Effector CD8-positive, alpha-beta T cell (primary cell): Measurements from ENCODE around the gene MICAL3.

Source experiments
- DNase-seq: peaks from one replicate; lab custom pipeline; 2025; lab: John Stamatoyannopoulos, UW

The MICAL3 gene

DNA sequence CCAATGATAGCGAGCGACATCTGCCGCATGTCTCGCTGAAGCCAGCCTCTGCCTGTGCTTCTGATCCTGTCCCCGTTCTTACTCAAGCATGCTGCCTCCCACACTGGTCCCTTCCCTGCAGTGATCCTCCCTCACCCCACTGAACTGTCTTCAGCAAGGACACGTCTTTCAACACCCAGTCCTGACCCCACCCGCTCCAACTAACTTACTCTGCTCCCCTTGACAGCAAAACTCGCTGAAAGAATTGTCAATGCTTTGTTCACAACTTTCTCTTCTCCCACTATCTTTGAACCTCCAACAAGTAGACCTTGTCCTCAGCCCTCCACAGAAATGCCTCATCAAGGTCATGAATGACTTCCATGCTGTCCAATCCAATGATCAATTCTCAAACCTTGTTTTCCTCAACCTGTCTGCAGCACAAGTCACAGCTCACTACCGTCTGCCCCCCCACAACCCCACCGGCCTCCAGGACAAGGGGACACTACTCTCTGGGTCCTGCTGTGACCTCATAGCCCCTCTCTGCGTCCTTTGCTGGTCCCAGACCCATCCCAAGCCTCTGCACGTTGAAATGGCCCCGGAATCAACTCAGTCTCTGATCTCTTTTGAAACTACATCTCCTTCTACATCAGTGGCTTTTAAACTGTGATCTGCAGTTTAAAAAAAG, 108.0 kb downstream of the MICAL3 start:
- DNase-seq: no peak

DNA sequence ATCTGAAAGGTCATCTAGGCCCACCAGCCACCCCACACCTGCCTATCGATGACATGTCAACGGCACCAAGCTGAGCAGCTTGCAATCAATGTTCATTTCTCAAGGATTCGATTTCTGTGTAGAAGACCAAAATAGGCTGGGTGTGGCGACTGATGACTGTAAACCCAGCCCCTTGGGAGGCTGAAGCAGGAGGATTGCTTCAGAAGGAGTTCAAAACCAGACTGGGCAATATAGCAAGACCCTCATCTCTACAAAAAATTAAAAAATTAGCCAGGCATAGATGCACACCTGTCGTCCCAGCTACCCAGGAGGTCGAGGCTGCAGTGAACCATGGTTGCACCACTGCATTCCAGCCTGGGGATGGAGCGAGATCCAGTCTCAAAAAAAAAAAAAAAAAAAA, 108.7 kb downstream of the MICAL3 start:
- no peak for DNase-seq

DNA sequence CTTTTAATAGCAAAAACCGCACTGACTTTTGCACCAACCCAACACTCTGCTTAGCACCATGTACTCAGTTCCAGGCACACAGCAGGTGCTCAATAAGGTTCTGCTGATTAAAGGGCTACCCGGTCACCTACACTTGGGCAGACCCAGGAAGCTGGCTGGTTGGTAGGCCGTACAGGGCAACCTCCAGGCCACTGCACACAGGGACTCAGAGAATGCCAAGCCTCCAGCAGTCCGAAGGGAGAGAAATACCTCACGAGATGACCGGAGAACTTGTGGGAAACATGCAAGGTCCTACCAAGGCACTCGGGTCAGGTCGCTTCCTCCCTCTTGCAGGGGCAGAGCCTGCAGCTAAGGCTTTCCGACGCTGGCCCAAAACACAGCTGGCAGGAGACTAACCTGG, 109.2 kb downstream of the MICAL3 start:
- no peak for DNase-seq

DNA sequence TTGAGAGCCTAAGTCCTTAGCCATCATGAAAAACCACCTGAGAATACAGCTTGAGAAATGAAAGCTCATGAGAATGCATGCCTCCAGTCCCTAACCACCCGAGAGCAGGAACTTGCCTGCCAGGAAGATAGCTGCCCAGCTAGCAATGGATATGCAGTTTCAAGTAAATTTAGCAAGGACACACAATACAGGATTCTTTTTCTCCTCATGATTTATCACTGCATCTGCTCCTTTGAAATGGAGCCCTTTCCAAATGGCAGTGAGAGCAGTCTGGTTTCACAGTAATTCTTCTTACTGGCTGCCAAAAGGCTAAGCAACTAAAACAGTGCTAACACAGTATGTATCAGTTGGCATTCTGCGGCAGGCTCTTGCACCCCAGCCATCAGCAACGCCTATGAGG, 109.9 kb downstream of the MICAL3 start:
- DNase-seq: no peak

DNA sequence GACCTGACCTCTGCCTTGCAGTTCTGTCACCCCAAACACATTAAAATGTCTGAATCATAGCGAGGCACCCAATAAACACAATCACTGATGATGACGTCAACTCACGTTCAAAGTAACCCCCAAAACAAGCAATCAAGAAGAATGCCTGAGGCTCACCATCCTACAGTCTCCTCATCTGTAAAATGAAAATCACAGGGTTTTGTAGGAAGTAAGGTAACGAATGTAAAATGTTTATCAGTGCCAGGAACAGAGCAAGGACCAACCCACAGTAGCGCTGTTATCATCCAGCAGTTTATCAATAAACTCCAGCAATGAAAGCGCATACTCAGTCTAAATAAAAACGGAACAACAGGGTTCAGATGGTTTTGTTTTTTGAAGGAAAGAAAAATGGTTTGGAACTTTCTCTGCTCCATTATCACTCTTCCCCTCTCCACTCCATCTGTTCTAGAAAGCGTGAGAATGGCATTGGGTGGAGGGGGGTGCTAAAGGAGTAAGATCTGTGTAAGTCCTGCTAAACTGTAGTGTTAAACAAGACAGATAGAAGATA, 110.5 kb downstream of the MICAL3 start:
- DNase-seq: no peak

DNA sequence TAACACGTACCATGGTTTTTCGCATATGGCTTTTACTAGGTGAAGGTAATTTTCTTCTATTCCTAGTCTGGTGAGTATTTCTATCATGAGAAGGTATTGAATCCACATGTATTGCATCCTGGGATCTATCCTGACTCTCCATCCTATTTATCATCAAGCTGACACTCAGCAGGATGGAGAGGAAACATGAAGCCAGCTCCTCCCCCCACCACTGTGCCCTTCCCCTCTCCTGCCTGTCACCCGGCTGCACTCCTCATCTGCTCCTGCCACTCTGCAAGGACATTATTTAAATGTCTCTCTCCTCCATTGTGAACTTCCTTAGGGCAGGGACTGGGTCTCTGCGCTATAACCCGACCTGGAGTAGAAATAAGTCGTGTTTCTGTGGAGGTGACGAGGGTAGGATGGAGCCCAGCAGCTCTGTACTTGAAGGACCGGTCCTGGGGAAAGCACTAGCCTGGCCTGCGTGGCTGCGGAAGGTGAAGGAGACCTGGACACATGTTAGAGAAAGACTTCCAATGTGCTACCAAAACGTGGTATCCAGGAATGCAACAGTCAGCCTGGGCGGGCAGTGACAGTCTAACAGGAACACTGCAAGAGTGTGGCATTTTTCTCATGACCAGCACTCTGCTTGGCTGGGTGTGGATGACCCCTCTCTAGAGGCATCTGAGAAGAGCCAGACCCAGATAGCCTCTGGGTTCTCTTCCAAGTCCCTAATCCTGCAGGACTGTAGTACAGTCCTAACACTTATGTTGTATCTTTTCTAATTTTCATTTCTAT, 111.2 kb downstream of the MICAL3 start:
- no peak for DNase-seq

DNA sequence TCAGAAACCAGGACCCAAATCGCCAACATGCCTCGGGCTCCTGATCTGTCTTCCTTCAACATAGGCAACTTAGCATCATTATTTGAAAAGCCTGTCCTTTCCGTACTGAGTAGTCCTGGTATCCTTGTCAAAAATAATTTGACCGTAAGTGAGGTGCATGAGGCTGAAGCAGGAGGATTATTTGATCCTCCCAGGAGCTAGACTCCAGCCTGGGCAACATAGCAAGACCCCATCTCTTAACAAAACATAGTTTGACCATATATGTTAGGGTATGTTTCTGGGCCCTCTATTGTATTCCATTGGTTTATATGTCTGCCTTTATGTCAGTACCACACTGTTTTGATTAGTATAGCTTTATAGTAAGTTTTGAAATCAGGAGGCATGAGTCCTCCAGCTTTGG, 112.5 kb downstream of the MICAL3 start:
- DNase-seq: no peak

DNA sequence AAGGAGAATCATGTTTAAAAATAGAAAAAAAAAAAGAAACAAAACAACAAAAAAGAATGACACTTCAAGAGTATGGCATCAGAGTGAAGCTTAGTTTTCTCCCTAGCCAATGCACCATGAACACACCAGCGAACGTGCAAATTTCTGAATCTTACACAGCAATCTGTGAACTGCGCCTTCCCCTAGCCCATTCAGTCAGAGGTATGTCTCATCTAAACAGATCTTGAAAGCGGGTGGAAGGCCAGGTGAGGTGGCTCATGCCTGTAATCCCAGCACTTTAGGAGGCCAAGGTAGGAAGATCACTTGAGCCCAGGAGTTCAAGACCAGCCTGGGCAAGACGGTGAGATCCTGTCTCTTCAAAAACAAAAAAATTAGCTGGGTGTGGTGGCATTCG, 113.1 kb downstream of the MICAL3 start:
- no peak for DNase-seq

DNA sequence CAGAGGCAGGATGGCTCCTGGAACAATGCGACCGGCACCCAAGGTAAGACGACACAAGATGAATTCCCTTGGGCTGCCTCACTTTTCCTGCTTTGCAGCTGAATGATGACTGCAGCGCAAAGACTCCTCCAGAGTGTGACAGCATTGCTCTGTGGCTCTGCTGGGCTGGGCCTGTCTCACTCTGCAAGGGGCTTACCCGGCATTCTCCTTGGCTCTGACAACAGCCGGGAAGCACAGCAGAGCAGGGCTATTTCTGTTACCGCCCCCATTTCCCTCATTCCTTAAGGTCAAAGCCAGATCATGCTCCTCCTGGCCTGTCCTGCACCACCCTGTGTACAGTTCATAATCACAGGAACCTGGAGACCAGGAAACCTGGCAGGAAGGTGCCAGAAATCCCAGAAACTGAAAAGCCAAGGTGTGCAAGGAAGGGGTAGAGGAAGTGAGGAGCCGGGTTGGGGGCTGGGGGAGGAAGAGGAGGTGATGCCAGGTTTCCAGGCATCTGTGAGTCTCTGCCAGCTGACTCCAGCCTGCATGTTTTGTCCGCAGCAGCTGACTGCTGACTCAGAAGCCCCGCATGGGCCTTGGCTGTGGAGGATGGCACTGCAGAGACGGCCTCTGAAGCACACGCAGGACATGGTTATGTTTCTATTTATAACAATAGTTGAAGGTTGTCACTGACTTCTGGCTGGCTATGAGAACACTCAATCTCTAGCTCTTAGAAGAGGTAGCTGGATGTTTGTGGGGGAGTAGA, 113.6 kb downstream of the MICAL3 start:
- DNase-seq: no peak

DNA sequence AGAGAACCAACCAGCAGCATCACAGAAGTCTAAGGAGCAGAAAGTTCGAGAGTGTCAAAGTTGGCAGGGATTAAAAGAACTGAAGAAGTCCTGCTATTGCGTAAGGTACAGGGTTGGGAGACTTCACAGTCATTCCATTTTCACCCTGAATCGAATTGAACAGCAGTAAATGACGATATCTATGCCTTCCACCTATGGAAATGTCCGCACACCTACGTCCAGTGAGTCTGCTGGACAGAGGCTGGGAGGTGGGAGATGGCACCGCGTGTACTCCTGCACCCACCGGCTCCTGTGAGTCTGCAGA, 116.7 kb downstream of the MICAL3 start:
- DNase-seq: no peak

DNA sequence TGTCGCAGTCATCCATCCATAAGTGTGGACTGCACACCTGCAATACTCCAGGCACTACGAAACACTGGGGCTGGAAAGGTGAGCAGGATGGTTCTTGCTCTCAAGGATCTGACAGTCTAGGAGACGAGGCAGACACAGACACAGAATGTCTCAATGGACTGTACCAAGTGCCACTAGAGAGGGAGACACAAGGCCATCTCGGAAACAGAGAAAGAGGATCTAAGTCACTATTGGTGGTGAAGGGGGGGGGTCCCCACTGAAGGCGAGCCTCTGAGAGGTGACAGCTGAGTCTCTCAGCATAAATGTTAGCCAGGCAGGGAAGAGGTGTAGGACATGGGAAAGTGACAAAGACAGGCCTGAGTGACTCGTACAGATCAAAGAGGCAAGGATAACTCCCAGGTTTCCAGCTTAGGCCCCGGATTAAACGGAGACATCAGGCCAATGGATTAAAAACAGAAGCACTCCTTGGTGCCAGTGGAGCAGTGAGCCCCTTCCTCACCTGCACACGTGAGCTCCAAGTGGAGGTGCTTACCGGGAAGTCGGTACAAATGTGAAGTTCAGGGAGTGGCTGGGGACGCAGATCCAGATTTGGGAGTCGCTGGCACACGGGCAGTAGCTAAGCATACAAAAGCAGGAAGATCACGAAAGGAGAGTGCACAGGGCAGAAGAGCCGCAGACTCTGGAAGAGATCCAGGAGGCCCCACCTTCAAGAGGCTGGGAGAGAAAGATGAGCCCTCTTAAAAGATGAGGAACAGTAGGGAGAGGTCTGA, 117.2 kb downstream of the MICAL3 start:
- no peak for DNase-seq

DNA sequence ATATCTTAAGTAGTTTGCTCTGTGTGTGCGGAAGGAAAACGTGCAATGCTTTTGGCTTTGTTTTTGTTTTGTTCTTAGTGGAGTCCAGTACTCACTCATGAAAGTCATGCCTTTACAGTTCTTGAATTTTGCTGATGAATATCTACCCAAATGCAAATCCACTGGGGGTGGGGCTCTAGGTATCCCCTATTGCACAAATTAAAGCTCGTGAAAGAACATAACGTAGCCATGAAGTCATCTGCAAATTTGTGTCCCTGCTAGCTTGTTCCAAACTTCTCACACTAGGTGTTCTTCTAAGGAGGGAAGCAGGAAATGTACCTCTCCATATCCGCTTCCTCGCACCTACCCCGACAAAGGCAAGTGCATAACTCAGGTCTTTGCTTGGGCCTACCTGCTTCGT, 118.9 kb downstream of the MICAL3 start:
- DNase-seq: no peak

DNA sequence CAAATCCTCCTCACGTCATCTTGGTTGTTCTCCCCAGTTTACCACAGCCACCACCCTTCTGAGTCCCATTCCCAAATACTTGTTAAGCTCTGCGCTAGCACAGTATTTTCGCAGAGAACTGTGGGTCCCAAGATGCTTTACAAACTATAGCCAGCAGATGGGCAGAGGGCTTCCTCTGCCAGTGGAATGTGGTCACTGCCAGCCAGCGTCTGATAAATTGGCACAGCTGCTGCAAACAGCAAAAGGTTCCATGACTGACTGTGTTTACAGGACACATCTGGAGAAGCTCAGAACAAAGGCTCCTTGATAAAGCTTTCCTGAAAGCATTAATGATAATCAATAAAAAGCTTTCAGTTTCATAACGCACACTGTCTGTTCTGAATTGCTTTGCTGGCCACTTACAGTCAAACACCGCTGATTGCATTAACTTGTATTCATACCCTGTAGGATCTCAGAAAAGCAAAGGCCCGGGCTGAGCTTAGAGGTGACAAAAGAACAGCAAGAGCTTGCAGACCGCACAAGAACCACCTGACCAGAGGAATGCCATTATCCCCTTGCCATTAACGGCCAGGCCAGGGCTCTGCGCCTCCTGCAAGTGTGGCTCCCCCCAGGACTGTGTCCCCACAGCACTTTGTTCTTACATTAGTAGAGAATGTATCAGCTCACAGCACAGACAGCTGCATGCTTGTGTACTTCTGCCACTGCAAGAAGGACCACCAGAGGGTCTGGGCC, 120.6 kb downstream of the MICAL3 start:
- DNase-seq: no peak

DNA sequence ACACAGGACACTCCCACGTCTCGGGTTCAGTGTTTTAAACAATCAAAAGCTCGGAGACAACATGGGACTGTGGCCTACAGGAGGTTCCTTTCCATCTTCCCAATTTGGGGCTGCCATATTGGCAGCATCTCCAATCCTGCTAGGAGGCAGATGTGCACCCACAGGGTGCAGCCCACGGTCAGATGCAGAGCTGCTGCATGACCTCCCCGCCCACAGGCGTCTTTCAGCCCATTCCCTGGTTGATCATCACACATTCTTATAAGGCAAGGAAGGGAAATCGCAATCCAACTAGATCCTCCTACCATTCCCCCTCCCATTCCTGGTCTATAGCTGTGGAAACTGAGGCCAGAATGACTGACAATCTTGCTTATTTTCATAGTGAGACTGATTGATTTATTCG, 121.4 kb downstream of the MICAL3 start:
- no peak for DNase-seq

DNA sequence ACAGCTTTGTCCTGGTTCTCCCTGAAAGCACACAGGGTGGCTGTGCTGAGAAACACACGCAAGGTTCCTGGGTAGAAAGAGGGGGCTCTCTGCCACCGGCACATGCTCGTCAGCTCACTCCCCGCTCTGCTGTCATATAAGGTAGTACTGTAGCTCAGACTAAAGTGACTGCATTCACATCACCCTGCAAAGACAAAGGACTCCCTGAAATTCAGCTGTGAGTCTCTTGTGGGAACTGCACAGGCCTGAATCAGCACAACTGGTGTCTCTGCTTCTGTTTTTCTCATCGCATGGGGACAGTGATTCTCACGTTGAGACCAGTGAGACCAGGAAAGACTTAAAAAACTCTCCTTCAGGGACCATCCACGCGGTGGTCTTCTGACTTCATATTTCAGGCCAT, 126.0 kb downstream of the MICAL3 start:
- DNase-seq: no peak

DNA sequence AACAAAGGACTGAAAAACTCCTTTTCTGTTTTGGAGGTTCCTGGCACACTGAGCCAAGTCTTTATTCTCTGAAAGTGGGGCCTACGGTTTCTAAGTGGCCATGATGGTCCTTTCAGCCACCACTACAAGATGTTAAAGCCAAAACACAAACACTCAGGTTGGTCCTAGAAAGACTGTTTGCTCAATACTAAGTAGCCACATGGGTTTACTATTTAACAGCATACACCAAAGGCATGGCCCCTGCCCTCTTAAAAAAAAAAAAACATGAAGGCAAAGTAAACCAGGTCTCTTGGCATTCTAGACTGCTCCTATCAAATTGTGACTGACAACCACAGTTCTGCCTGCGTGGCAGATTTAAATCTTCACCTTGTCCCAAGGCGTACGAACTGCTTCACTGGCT, 126.5 kb downstream of the MICAL3 start:
- no peak for DNase-seq

DNA sequence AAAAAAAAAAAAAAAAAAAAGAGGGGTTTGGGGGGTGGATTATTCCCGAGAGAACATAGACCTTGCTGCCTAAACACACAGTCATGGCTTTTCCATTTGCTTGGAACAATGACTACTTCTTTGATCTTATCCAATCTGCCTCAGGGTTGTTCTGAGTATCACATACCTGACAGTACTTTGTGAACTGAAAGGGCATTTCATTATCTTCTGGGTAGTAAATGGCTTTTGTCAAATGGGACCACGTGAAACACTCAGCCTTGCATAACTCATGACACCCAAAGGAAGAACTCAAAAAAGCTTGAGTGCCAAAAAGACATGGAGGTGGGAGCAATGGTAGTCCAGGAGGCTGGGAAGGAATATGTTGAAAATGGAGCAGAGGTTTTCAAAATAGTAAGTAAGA, 126.9 kb downstream of the MICAL3 start:
- DNase-seq: no peak

DNA sequence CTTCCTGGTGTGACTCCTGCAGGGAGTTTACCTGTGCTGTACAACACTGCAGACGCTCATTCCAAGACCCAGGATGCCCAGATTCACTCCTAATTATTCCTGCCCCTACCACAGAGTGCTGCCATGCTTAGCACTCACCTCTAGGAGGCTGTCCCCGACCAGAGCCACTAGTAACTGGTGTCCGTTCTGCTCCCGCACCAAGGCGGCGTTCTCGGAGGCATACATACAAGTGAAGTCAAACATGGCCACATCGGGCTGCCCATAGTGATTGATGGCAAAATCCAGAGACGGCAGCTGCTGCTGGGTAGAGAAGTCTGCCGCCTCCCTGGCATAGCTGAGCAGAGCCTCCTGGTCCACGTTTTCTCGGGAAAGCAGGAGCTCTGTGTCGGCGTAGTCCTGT, 127.8 kb downstream of the MICAL3 start:
- DNase-seq: no peak

DNA sequence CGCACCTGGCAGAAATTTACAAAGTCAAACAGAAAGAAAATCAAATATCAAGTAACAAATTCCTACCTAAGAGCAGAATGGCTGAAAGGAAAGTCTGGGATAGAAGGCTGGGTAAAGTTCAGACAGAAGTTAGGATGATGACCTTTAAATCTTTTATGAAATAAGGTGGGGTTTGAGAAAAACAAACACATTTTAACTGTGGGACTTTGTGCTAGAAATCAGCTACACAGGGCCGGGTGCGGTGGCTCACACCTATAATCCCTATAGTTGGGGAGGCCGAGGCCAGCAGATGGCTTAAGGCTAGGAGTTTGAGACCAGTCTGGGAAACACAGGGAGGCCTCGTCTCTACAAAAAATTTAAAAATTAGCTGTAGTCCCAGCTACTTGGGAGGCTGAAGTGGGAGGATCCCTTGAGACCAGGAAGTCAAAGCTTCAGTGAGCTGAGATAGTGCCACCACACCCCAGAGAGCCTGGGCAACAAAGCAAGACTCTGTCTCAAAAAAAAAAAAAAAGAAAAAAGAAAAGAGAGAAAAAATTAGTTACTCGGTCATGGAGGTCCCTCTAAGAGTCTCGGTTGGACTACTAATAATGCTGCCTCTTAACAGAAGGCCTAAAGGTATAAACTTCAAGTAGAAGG, 130.3 kb downstream of the MICAL3 start:
- no peak for DNase-seq

DNA sequence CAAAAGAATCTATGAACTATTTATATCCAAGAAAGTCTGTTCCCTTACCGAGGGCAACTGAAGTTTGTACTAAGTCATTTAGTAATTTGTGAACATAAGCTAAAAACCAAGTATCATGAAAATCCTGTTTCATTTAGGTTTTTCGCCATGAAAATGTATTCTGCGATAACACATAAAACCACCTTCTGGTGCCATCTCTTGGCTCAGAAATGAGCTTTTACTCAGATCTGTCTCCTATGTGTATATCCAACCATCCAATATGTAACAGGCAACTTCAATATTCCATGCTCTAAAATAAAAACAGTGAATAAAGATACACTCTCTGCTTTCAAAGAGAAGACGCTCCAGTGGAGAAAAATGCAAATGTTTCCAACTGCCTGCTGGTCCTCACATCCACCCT, 132.0 kb downstream of the MICAL3 start:
- DNase-seq: no peak
